A673 (cell line): ENCODE results near the gene MAP2K6.

Source experiments
- CTCF ChIP-seq: fragments of 300-800, 200-600 bp; sonication (generic); conservative IDR thresholded peaks from 2 replicates; pipeline ENCODE4 v1.5.1; 2017; ENCODE audit warnings: low read depth, mild to moderate bottlenecking, antibody characterized with exemption, low read length, moderate library complexity, mixed read lengths
- EZH2 ChIP-seq: fragments of 200-600 bp; sonication (generic); IDR thresholded peaks from 2 replicates; pipeline ENCODE4 v1.6.1; 2017; ENCODE audit warnings: borderline replicate concordance, low read depth, mild to moderate bottlenecking, mixed read lengths, antibody characterized with exemption, low read length; ENCODE audit not compliant: poor library complexity, severe bottlenecking

- TF ChIP-seq CTCF (no peak), EZH2 (no peak)
These were observed 146.5 kb downstream of the MAP2K6 start for GRCh38 chr17:69560987-69561441.
